ENCODE measurements around the gene DUSP16.
A peak's percentile ranks its signal among the peaks of the same experiment; 100 is the strongest.

The DUSP16 gene

GRCh38 chr12:12610711-12611110, 48.0 kb upstream of the DUSP16 start:
- H3K4me1 ChIP-seq (ENCODE audit: insufficient read depth, low read length) = peaks cover 28% of the 10 kb centered on the region
- peak overlapping the region; percentile 83 for H3K4me2 ChIP-seq (ENCODE audit: insufficient read depth, low read length)
- peak overlapping the region; percentile 89 for H3K27ac ChIP-seq (ENCODE audit: low read length)
- DNase-seq (no peak), ATAC-seq (ENCODE audit: insufficient read depth, low read depth) (no peak)
- H3K9me3 ChIP-seq (ENCODE audit: insufficient read depth, low read length, severe bottlenecking) = no peaks in the 10 kb centered on the region
- H3K79me2 ChIP-seq (ENCODE audit: insufficient read depth, low read length) = peaks cover 14% of the 10 kb centered on the region
- no peaks in the 10 kb centered on the region for H3K36me3 ChIP-seq (ENCODE audit: insufficient read depth, low read length)
- peak overlapping the region; percentile 92 for H2AFZ ChIP-seq (ENCODE audit: low read depth, low read length)
- no peak for TF ChIP-seq EZH2 (IDR thresholded peaks at IDR 0.05; ENCODE audit: borderline replicate concordance, low read depth, low read length, severe bottlenecking)
- TF ChIP-seq, protein P1, sequence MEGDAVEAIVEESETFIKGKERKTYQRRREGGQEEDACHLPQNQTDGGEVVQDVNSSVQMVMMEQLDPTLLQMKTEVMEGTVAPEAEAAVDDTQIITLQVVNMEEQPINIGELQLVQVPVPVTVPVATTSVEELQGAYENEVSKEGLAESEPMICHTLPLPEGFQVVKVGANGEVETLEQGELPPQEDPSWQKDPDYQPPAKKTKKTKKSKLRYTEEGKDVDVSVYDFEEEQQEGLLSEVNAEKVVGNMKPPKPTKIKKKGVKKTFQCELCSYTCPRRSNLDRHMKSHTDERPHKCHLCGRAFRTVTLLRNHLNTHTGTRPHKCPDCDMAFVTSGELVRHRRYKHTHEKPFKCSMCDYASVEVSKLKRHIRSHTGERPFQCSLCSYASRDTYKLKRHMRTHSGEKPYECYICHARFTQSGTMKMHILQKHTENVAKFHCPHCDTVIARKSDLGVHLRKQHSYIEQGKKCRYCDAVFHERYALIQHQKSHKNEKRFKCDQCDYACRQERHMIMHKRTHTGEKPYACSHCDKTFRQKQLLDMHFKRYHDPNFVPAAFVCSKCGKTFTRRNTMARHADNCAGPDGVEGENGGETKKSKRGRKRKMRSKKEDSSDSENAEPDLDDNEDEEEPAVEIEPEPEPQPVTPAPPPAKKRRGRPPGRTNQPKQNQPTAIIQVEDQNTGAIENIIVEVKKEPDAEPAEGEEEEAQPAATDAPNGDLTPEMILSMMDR (IDR thresholded peaks at IDR 0.05; ENCODE audit: borderline replicate concordance, extremely low read depth, low read length, poor library complexity, severe bottlenecking) = no peak
- peak overlapping the region in 1 of 2 experiments; percentile 67; a peak in 2 of 4 replicates for H3K4me3 ChIP-seq (ENCODE audit: low read depth in 1 of 2, low read length in 2 of 2)
- H3K9ac ChIP-seq (ENCODE audit: low read depth, low read length) = peak overlapping the region; percentile 78
- H3K27me3 ChIP-seq (ENCODE audit: insufficient read depth, low read length, poor library complexity) = no peaks in the 10 kb centered on the region
- H4K20me1 ChIP-seq (ENCODE audit: insufficient read depth, low read length) = no peaks in the 10 kb centered on the region

- Histone ChIP-seq H3K9ac (ENCODE audit: low read depth, low read length) (no peak overlapping the region), H3K27ac (ENCODE audit: low read length) (no peak overlapping the region), H4K20me1 (ENCODE audit: insufficient read depth, low read length) (no peaks in the 10 kb centered on the region), H3K79me2 (ENCODE audit: insufficient read depth, low read length) (peaks cover 14% of the 10 kb centered on the region), H3K4me3 (ENCODE audit: low read depth in 1 of 2, low read length in 2 of 2) (no peak overlapping the region), H2AFZ (ENCODE audit: low read depth, low read length) (no peak overlapping the region; the same call in 1 of the 2 replicates), H3K9me3 (ENCODE audit: insufficient read depth, low read length, severe bottlenecking) (no peaks in the 10 kb centered on the region), H3K36me3 (ENCODE audit: insufficient read depth, low read length) (no peaks in the 10 kb centered on the region), H3K4me2 (ENCODE audit: insufficient read depth, low read length) (no peak overlapping the region), H3K4me1 (ENCODE audit: insufficient read depth, low read length) (peaks cover 28% of the 10 kb centered on the region), H3K27me3 (ENCODE audit: insufficient read depth, low read length, poor library complexity) (no peaks in the 10 kb centered on the region)
- no peak for ATAC-seq (ENCODE audit: insufficient read depth, low read depth)
- no peak for TF ChIP-seq EZH2 (IDR thresholded peaks at IDR 0.05; ENCODE audit: borderline replicate concordance, low read depth, low read length, severe bottlenecking)
- TF ChIP-seq, protein P1 (IDR thresholded peaks at IDR 0.05; ENCODE audit: borderline replicate concordance, extremely low read depth, low read length, poor library complexity, severe bottlenecking) = no peak
- no peak for DNase-seq
These were observed 47.0 kb upstream of the DUSP16 start for GRCh38 chr12:12609692-12610091.

- Histone ChIP-seq H3K9me3 (ENCODE audit: insufficient read depth, low read length, severe bottlenecking) (no peaks in the 10 kb centered on the region), H4K20me1 (ENCODE audit: insufficient read depth, low read length) (no peaks in the 10 kb centered on the region), H2AFZ (ENCODE audit: low read depth, low read length) (no peak overlapping the region), H3K4me1 (ENCODE audit: insufficient read depth, low read length) (peaks cover 26% of the 10 kb centered on the region), H3K9ac (ENCODE audit: low read depth, low read length) (no peak overlapping the region), H3K4me2 (ENCODE audit: insufficient read depth, low read length) (no peak overlapping the region), H3K4me3 (ENCODE audit: low read depth in 1 of 2, low read length in 2 of 2) (no peak overlapping the region), H3K36me3 (ENCODE audit: insufficient read depth, low read length) (no peaks in the 10 kb centered on the region), H3K27me3 (ENCODE audit: insufficient read depth, low read length, poor library complexity) (no peaks in the 10 kb centered on the region), H3K27ac (ENCODE audit: low read length) (no peak overlapping the region), H3K79me2 (ENCODE audit: insufficient read depth, low read length) (peaks cover 6% of the 10 kb centered on the region; the same call in 1 of the 2 replicates)
- ATAC-seq (ENCODE audit: insufficient read depth, low read depth) (no peak), DNase-seq (no peak)
- TF ChIP-seq, protein P1 (IDR thresholded peaks at IDR 0.05; ENCODE audit: borderline replicate concordance, extremely low read depth, low read length, poor library complexity, severe bottlenecking) = peak; percentile 26
- no peak for TF ChIP-seq EZH2 (IDR thresholded peaks at IDR 0.05; ENCODE audit: borderline replicate concordance, low read depth, low read length, severe bottlenecking)
These were observed 45.9 kb upstream of the DUSP16 start for GRCh38 chr12:12608557-12608957.
